PC-3 (cell line): ENCODE results near the gene PPP2R1B. TPM values are rescaled to one million over a fixed set of nuclear protein-coding genes. Genes with fewer than 3 reads are reported as not detected.
A peak's percentile ranks its signal among the peaks of the same experiment; 100 is the strongest.

Source experiments
- ATAC-seq: fragments of 200-7000 bp; cut with Tn5 transposase; 2 replicates; pipeline ENCODE4 v1.9.1; 2020; ENCODE audit warnings: mild to moderate bottlenecking, moderate library complexity
- Bru-seq: library from RNA; stranded (reverse); fragments of 400-500 nt; gene quantifications from one replicate; lab custom pipeline; 2021; lab: Mats Ljungman, UMichigan
- BruChase-seq, 2 experiments: library from RNA; stranded (reverse); fragments of 400-500 nt; gene quantifications; one replicate each; lab custom pipeline; 2021; lab: Mats Ljungman, UMichigan
- BruUV-seq: library from RNA; stranded (reverse); fragments of 400-500 nt; replicated peaks from 2 replicates; lab custom pipeline; 2021; lab: Mats Ljungman, UMichigan
- CTCF ChIA-PET: fragments of 300-600 bp; sonication (Branson Sonifier 250); formaldehyde crosslinking; loops from one replicate; lab custom pipeline; 2022; ENCODE audit warnings: antibody characterized with exemption; lab: Charles Lee
- POLR2A ChIA-PET: fragments of 300-600 bp; sonication (Branson Sonifier 250); formaldehyde crosslinking; loops from one replicate; lab custom pipeline; 2022; ENCODE audit warnings: antibody characterized with exemption; ENCODE audit not compliant: unreplicated experiment; lab: Charles Lee
- DNase-seq: peaks from one replicate; pipeline ENCODE4 v3.0.0-alpha.2; 2015
- H2AFZ ChIP-seq: fragments of 300-600 bp; sonication (generic); 2 replicates; pipeline ENCODE4 v1.6.0; 2016; ENCODE audit warnings: antibody characterized with exemption, low read length
- H3F3A ChIP-seq: fragments of 300-600 bp; sonication (generic); one replicate; pipeline ENCODE4 v1.6.0; 2017; ENCODE audit warnings: antibody characterized with exemption, low read length, control low read depth, mild to moderate bottlenecking; ENCODE audit not compliant: unreplicated experiment
- H3K27ac ChIP-seq: fragments of 300-600 bp; sonication (generic); 2 replicates; pipeline ENCODE4 v1.5.1; 2016; ENCODE audit warnings: mild to moderate bottlenecking, low read length
- H3K27me3 ChIP-seq: fragments of 300-600 bp; sonication (generic); 2 replicates; pipeline ENCODE4 v1.6.1; 2016; ENCODE audit warnings: low read length, mixed read lengths
- H3K36me3 ChIP-seq: fragments of 300-600 bp; sonication (generic); 2 replicates; pipeline ENCODE4 v1.6.1; 2016; ENCODE audit warnings: low read depth, mixed run types, low read length, mixed read lengths
- H3K4me1 ChIP-seq: fragments of 300-600 bp; sonication (generic); 2 replicates; pipeline ENCODE4 v1.5.1; 2016; ENCODE audit warnings: low read length; ENCODE audit not compliant: insufficient read depth
- H3K4me2 ChIP-seq: fragments of 300-600 bp; sonication (generic); 2 replicates; pipeline ENCODE4 v1.6.0; 2016; ENCODE audit warnings: low read length
- H3K4me3 ChIP-seq: fragments of 300-600 bp; sonication (generic); 2 replicates; pipeline ENCODE4 v1.5.1; 2016; ENCODE audit warnings: mild to moderate bottlenecking, low read length, mixed read lengths
- H3K79me2 ChIP-seq: fragments of 300-600 bp; sonication (generic); 2 replicates; pipeline ENCODE4 v1.6.1; 2017; ENCODE audit warnings: low read length, mixed read lengths
- H3K9ac ChIP-seq: fragments of 300-600 bp; sonication (generic); 2 replicates; pipeline ENCODE4 v1.6.0; 2016; ENCODE audit warnings: mild to moderate bottlenecking, low read length
- H3K9me2 ChIP-seq: fragments of 300-600 bp; sonication (generic); replicated peaks from 2 replicates; pipeline ENCODE4 v1.6.1; 2016; ENCODE audit warnings: mixed run types, low read length, mixed read lengths
- H3K9me3 ChIP-seq: fragments of 300-600 bp; sonication (generic); 2 replicates; pipeline ENCODE4 v1.6.1; 2016; ENCODE audit warnings: low read length, mixed read lengths
- H4K20me1 ChIP-seq: fragments of 300-600 bp; sonication (generic); 2 replicates; pipeline ENCODE4 v1.6.1; 2016; ENCODE audit warnings: low read length, mixed read lengths
- EZH2 ChIP-seq: fragments of 300-600 bp; sonication (generic); IDR thresholded peaks from one replicate; pipeline ENCODE4 v1.6.1; 2017; ENCODE audit warnings: antibody characterized with exemption, mild to moderate bottlenecking, low read length; ENCODE audit not compliant: unreplicated experiment
- EZH2phosphoT487 ChIP-seq: fragments of 300-600 bp; sonication (generic); IDR thresholded peaks from 2 replicates; pipeline ENCODE4 v1.6.1; 2018; ENCODE audit warnings: mild to moderate bottlenecking, antibody characterized with exemption, low read length, borderline replicate concordance
- intact Hi-C: fragments of 100-400 bp; cut with micrococcal nuclease; formaldehyde crosslinking; loops from 2 replicates; pipeline ENCODE4 v1.9.0; 2023
- long read RNA-seq: library from polyadenylated mRNA; unstranded; transcript quantifications from one replicate; pipeline ENCODE4 v2.0.0, GENCODE V29; 2021; ENCODE audit not compliant: unreplicated experiment
- total RNA-seq: library from RNA; depleted of rRNA; stranded (reverse); fragments of >200 nt; gene quantifications from 2 replicates; pipeline ENCODE4 v1.2.3, GENCODE V29; 2014; rRNA removed
- TF ChIP-seq, protein P1 (sequence below): fragments of 300-600 bp; sonication (generic); conservative IDR thresholded peaks from 2 replicates; pipeline ENCODE4 v1.5.1; 2017; ENCODE audit warnings: antibody characterized with exemption, low read depth, mild to moderate bottlenecking, low read length

PPP2R1B gene
- 31.3 and 41.5 TPM in 2 replicates for total RNA-seq
- Bru-seq, nascent RNA, result percentile 86 among the genes with signal in this experiment
- percentile 88 among the genes with signal in this experiment for BruChase-seq, experiment 1, labeled RNA remaining after a 6-hour chase
- BruChase-seq, experiment 2, labeled RNA remaining after a 2-hour chase, result percentile 90 among the genes with signal in this experiment
- long read RNA-seq, full-length matches to known transcripts, result 64 of 84 reads
- long read RNA-seq, partial matches to known transcripts, result 4 of 84 reads
- long read RNA-seq, other reads (novel, unspliced or antisense), result 16 of 84 reads

GRCh38 chr11:111765984-111766833 is at the start of gene PPP2R1B:
TSS of gene PPP2R1B (minus strand) at chr11:111766389. CDS start at chr11:111766361, 28 bp downstream.
- peak within 1 kb of the TSS; percentile 88 for H3K4me2 ChIP-seq
- DNase-seq, result peak; percentile 83
- no peaks in the 10 kb centered on the region for H3K9me2 ChIP-seq
- no peaks in the 10 kb centered on the region for H3K27me3 ChIP-seq
- BruUV-seq, result TSS peak; percentile 85
- peaks cover 41% of the 10 kb centered on the region for H3K79me2 ChIP-seq
- TF ChIP-seq EZH2phosphoT487 (no peak), EZH2 (no peak)
- TF ChIP-seq, protein P1, sequence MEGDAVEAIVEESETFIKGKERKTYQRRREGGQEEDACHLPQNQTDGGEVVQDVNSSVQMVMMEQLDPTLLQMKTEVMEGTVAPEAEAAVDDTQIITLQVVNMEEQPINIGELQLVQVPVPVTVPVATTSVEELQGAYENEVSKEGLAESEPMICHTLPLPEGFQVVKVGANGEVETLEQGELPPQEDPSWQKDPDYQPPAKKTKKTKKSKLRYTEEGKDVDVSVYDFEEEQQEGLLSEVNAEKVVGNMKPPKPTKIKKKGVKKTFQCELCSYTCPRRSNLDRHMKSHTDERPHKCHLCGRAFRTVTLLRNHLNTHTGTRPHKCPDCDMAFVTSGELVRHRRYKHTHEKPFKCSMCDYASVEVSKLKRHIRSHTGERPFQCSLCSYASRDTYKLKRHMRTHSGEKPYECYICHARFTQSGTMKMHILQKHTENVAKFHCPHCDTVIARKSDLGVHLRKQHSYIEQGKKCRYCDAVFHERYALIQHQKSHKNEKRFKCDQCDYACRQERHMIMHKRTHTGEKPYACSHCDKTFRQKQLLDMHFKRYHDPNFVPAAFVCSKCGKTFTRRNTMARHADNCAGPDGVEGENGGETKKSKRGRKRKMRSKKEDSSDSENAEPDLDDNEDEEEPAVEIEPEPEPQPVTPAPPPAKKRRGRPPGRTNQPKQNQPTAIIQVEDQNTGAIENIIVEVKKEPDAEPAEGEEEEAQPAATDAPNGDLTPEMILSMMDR, result no peak
- no peaks in the 10 kb centered on the region for H3F3A ChIP-seq
- peak within 1 kb of the TSS; percentile 74 for H3K27ac ChIP-seq
- H3K4me3 ChIP-seq, result peak within 1 kb of the TSS; percentile 74
- H2AFZ ChIP-seq, result peak within 1 kb of the TSS; percentile 91
- H4K20me1 ChIP-seq, result 0 out of 2 replicates have a peak, but pooled peaks cover 5% of the 10 kb centered on the region
- ChIA-PET CTCF (interaction anchor here (0.5 to 1.3 kb wide), 4 partner anchors 31 to 311 kb away, joined by 3 to 4 read pairs (median 3); no protein-coding TSS in a partner anchor), POLR2A (interaction anchor here (0.6 to 1.1 kb wide), 8 partner anchors 30 to 1275 kb away, joined by 3 to 9 read pairs (median 5); no protein-coding TSS in a partner anchor)
- peak within 1 kb of the TSS; percentile 85 for H3K9ac ChIP-seq
- intact Hi-C loops, result loop anchor here (1.0 kb wide), 4 partner anchors 31 to 163 kb away; no protein-coding TSS in a partner anchor
- H3K4me1 ChIP-seq, result peaks cover 25% of the 10 kb centered on the region
- H3K9me3 ChIP-seq, result no peaks in the 10 kb centered on the region
- H3K36me3 ChIP-seq, result peaks cover 26% of the 10 kb centered on the region
- ATAC-seq, result peak; percentile 82

DNA sequence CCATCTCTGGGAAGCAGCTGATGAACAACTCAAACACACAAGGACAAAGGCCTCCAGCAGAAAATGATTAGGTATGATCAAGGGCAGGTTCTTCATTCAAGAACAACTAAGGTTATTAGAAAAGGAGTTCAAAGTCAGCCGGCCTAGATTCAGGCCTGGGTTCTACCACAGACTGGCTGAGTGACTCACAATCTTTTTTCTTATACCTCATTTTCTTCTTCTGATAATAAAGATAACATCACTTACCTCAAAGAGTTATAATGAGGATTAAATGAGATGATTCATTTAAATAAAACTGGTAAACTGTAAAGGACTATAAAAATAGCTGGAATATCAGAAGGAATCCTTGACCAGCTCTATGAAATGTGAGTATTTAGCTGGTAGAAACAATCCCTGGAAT is 49.3 kb upstream of the PPP2R1B start:
- Histone ChIP-seq H3K36me3 (no peaks in the 10 kb centered on the region), H3K9me3 (no peaks in the 10 kb centered on the region), H3K4me1 (no peaks in the 10 kb centered on the region), H3K4me2 (no peak overlapping the region), H3K9me2 (no peaks in the 10 kb centered on the region), H2AFZ (no peak overlapping the region), H3K27me3 (no peaks in the 10 kb centered on the region), H3F3A (no peaks in the 10 kb centered on the region), H3K9ac (no peak overlapping the region), H3K4me3 (no peak overlapping the region), H3K27ac (no peak overlapping the region), H3K79me2 (no peaks in the 10 kb centered on the region), H4K20me1 (no peaks in the 10 kb centered on the region)
- peak; percentile 20 for ATAC-seq
- no peak for DNase-seq
- POLR2A ChIA-PET, result no interaction called here
- no TSS peak for BruUV-seq
- no peak for TF ChIP-seq EZH2phosphoT487
- no peak for TF ChIP-seq EZH2
- TF ChIP-seq, protein P1, result no peak
- CTCF ChIA-PET, result no interaction called here
- intact Hi-C loops, result no loop called here
